SJSA1 (cell line): ENCODE results near the gene NAV3. TPM values are rescaled to one million over a fixed set of nuclear protein-coding genes. Genes with fewer than 3 reads are reported as not detected.

Experiments used
- DNase-seq, 2 experiments: peaks; one replicate each; pipeline ENCODE4 v3.0.0-alpha.2; 2015 to 2020; ENCODE audit warnings: low spot score in 2 of 2, low read depth in 1 of 2
- H3K27ac ChIP-seq: fragments of 250-450 bp; sonication (Bioruptor Pico); 2 replicates; pipeline ENCODE4 v1.5.1; 2020; ENCODE audit warnings: mild to moderate bottlenecking, moderate library complexity
- H3K27me3 ChIP-seq: fragments of 250-450 bp; sonication (Bioruptor Pico); replicated peaks from 2 replicates; pipeline ENCODE4 v1.5.1; 2020; ENCODE audit warnings: mild to moderate bottlenecking, moderate library complexity
- H3K36me3 ChIP-seq: fragments of 250-450 bp; sonication (Bioruptor Pico); 2 replicates; pipeline ENCODE4 v1.5.1; 2020; ENCODE audit warnings: mild to moderate bottlenecking
- H3K4me1 ChIP-seq: fragments of 250-450 bp; sonication (Bioruptor Pico); replicated peaks from 2 replicates; pipeline ENCODE4 v1.6.1; 2021; ENCODE audit warnings: mild to moderate bottlenecking
- H3K4me3 ChIP-seq: fragments of 250-450 bp; sonication (Bioruptor Pico); 2 replicates; pipeline ENCODE4 v1.5.1; 2020; ENCODE audit warnings: mild to moderate bottlenecking
- H3K9me3 ChIP-seq: fragments of 250-450 bp; sonication (Bioruptor Pico); replicated peaks from 2 replicates; pipeline ENCODE4 v1.5.1; 2020; ENCODE audit warnings: mild to moderate bottlenecking
- total RNA-seq: library from RNA; depleted of rRNA; stranded (reverse); fragments of >200 nt; shearing (Covaris generic); gene quantifications from 2 replicates; pipeline ENCODE4 v1.2.3, GENCODE V29; 2014

The NAV3 gene
- total RNA-seq, 1 experiment from 2014 or later = 58.0 TPM

DNA sequence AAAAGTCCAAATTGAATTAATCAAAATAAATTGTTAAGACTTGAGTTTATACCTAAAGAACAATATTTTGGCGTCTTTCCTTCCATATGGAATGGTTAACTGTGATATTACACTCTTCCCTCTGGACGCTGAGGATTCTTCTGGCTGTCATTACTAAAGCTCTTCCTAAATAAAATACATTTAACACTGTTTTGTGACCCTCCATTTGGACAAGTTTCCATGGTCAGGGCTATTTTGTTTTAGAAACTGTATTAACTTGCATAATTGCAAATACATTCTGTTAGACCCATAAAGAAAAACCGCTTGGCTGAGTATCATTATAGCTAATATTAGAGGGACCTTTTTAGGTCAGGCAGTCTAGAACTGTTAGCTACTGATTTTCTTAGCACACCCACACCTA, 87.4 kb downstream of the NAV3 start:
- Histone ChIP-seq H3K27ac (no peak overlapping the region), H3K9me3 (no peaks in the 10 kb centered on the region), H3K4me1 (no peaks in the 10 kb centered on the region), H3K36me3 (no peaks in the 10 kb centered on the region), H3K27me3 (peaks cover 3% of the 10 kb centered on the region; the same call in 1 of the 2 replicates), H3K4me3 (no peak overlapping the region)
- DNase-seq = no peak

DNA sequence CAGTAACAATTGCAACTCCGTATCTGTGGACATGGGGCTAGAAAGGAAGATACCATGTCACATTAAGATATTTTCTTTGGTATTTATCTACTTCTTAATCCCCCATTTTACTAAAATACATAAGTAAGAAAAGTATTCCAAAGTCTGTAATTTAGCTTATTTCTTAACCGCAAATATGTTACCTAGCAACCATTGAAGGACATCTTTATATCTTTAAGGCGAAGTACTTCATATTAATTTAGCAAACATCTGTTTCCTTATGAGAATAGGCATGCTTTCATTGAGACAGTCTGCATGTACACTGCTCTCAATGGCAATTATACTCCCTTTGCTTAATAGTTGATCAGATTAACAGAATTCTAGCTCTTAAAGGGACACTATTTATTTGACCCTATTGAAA, 88.8 kb downstream of the NAV3 start:
- Histone ChIP-seq H3K27me3 (peaks cover 3% of the 10 kb centered on the region; the same call in 1 of the 2 replicates), H3K36me3 (no peaks in the 10 kb centered on the region), H3K4me1 (no peaks in the 10 kb centered on the region), H3K4me3 (no peak overlapping the region), H3K9me3 (no peaks in the 10 kb centered on the region), H3K27ac (no peak overlapping the region)
- DNase-seq = no peak

DNA sequence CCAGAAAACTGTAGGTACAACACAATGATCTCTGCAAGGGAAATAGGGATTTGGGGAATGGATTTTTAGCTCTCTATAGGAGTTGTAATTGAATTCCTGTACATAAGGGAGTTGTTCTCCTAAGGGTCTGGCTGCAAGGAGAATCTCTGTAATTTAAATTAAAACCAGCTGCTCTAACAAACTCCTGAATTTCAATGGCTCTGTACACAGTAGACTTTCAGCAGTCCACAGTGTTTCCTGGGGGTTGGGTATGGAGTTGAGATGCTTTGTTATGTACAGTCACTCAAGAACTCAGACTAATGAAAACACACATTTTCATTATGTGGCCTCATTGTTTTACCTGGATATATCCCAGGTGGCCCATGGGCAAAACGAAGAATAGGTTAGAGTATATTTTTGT, 93.2 kb downstream of the NAV3 start:
- no peak overlapping the region for H3K27ac ChIP-seq
- peaks cover 4% of the 10 kb centered on the region; the same call in 1 of the 2 replicates for H3K4me1 ChIP-seq
- no peak overlapping the region for H3K4me3 ChIP-seq
- no peaks in the 10 kb centered on the region for H3K27me3 ChIP-seq
- no peak for DNase-seq
- no peaks in the 10 kb centered on the region for H3K9me3 ChIP-seq
- H3K36me3 ChIP-seq = no peaks in the 10 kb centered on the region

DNA sequence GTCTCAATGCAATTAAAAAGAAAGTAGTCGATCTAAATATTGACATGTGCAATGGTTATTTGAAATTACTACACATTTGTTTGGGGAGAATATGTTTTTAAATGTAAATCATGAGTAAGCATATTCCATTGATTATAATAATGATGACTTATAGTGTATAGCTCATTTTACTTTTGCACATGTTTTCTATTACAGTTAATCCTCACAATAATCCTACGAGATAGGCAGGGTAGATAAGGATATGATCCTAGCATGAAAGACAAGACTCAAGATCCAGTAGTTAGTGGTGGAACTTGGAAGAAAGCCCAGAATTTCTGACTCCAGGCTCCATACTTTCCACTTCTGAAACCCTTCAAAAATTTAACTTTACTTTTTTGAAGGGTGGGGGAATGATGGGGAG, 94.0 kb downstream of the NAV3 start:
- no peak overlapping the region for H3K4me3 ChIP-seq

DNA sequence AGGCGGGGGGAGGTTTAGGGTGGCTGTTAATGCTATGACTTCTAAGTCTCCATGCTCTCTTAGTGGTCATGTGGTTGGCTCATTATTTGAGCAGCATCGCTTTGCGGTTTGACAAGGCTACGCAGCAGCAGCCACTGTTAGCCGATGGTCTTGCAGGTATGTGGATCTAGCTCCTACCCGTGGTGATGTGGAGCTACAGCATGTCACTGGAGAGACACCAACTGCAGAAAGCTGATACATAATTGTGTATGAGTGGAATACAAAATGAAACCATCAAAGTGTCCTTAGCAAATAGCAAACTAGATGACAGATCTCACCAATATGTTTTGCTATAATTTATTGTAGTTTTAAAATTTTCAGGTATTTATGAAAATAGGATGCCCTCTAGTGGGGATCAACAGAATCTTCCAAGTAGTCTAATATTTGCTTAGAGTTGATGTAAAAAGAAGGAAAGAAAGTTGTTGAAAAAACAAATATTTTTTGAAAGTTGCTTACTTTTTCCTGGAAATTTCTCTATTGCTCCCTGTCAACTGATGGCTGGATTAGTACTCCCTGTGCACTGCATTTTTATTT, 94.9 kb downstream of the NAV3 start:
- peaks cover 4% of the 10 kb centered on the region; the same call in 1 of the 2 replicates for H3K4me1 ChIP-seq
- no peaks in the 10 kb centered on the region for H3K36me3 ChIP-seq
- peak; percentile 86 to 89 for DNase-seq
- no peaks in the 10 kb centered on the region for H3K27me3 ChIP-seq
- H3K9me3 ChIP-seq = no peaks in the 10 kb centered on the region
- no peak overlapping the region for H3K27ac ChIP-seq
- H3K4me3 ChIP-seq = no peak overlapping the region

More for the DNA sequence above, 94.0 kb downstream of the NAV3 start:
- H3K27me3 ChIP-seq = no peaks in the 10 kb centered on the region
- DNase-seq = peak in 1 of 2 experiments; percentile 21
- peaks cover 4% of the 10 kb centered on the region; the same call in 1 of the 2 replicates for H3K4me1 ChIP-seq
- no peaks in the 10 kb centered on the region for H3K36me3 ChIP-seq
- no peak overlapping the region for H3K27ac ChIP-seq
- no peaks in the 10 kb centered on the region for H3K9me3 ChIP-seq

DNA sequence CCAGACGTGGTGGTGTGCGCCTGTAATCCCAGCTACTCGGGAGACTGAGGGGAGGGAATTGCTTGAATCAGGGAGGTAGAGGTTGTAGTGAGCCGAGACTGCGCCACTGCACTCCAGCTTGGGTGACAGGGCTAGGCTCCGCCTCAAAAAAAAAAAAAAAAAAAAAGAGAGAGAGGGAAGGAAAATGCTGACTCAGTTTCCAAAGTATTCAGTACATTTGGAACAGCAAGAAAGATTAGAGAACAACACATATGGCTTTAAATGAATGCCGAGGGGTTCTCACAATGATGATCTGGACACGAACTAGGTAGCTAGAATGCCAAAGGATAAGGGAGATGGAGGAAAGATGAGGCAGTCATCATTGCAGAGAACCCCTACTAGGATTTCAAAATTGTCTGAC, 97.4 kb downstream of the NAV3 start:
- H3K9me3 ChIP-seq = no peaks in the 10 kb centered on the region
- H3K27ac ChIP-seq = no peak overlapping the region
- H3K27me3 ChIP-seq = no peaks in the 10 kb centered on the region
- H3K36me3 ChIP-seq = no peaks in the 10 kb centered on the region
- H3K4me1 ChIP-seq = peaks cover 4% of the 10 kb centered on the region; the same call in 1 of the 2 replicates
- no peak overlapping the region for H3K4me3 ChIP-seq
- DNase-seq = no peak

DNA sequence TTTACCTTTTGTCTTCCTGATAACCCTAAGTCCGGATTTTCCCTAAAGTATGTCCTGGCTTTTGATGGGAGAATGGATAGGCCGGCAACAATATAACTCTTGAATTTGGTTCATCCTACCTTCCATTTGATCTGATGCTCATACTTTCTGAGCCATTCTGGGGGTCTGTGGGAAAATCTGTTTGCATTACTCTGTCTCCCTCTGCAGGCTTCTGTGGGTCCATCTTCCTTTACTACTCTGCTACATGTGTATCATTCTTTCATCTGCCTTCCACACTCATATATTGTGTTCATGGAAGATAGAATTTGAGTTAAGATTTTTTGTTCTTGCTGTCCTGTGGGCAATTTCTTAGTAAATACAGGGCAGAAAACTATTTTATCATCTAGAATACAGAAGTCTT, 101.5 kb downstream of the NAV3 start:
- DNase-seq = no peak
- Histone ChIP-seq H3K27me3 (no peaks in the 10 kb centered on the region), H3K27ac (no peak overlapping the region), H3K9me3 (no peaks in the 10 kb centered on the region), H3K4me3 (no peak overlapping the region), H3K36me3 (no peaks in the 10 kb centered on the region), H3K4me1 (no peaks in the 10 kb centered on the region)

DNA sequence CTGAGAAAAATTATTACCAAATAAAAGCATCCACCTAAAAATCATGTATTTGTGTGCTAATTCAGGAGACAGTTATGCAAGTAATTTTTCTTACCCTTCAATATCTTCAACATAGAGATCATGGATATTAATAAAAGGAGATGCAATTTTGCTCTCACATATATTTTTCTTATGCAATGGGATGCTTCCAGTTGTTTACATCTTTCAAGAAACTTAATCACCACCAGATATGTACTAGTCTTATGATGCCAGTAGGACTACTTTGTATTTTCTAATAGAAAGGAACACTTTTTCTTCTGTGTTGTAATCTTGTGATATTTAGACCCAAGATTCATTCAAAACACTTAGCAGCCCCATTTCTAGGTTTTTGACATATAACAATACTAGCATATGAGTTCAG, 107.6 kb downstream of the NAV3 start:
- Histone ChIP-seq H3K36me3 (0 out of 2 replicates have a peak, but pooled peaks cover 6% of the 10 kb centered on the region), H3K27me3 (no peaks in the 10 kb centered on the region), H3K9me3 (no peaks in the 10 kb centered on the region), H3K27ac (peak overlapping the region; percentile 87; the same call in 1 of the 2 replicates), H3K4me1 (peaks cover 23% of the 10 kb centered on the region), H3K4me3 (no peak overlapping the region)
- no peak for DNase-seq

DNA sequence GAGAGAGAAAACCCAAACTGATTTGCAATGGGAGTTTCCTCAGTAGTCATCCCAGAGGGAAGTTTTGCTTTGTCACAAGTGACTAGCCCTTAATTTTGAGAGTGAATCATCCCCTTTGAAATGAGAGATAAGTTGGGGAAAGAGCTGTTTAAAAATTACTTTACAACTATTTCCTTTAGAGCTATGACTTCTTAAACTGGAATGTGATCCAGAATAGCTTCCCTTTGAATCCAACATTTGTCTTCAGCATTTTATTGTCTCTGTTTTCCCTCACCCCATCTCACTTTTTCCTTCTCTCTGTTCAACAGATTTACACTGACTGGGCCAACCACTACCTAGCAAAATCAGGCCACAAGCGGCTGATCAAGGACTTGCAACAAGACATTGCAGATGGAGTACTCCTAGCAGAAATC, 109.3 kb downstream of the NAV3 start:
- Histone ChIP-seq H3K9me3 (no peaks in the 10 kb centered on the region), H3K27me3 (no peaks in the 10 kb centered on the region), H3K27ac (peak overlapping the region; percentile 87), H3K4me1 (peaks cover 32% of the 10 kb centered on the region), H3K4me3 (peak overlapping the region; percentile 39), H3K36me3 (peaks cover 19% of the 10 kb centered on the region)
- peak; percentile 80 to 93 for DNase-seq

DNA sequence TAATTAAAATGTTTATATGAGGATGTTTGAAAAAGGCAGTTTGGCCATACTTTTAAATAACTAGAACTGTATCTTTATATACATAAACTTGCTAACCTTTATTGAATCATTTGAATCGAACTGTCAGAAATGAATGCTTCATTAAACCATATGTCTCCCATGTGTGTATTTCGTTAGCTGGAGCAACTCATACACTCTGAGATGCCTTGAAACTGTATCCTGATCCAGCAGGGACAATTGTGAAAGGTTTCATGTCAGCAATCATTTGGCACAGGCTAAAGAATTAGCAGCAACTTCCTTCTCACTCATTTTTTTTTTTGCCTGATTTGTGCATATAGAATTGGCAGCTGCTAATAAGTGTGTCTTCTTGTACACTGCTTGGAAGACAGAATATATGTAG, 109.9 kb downstream of the NAV3 start:
- H3K27ac ChIP-seq = peak overlapping the region; percentile 87
- H3K27me3 ChIP-seq = no peaks in the 10 kb centered on the region
- DNase-seq = no peak
- no peaks in the 10 kb centered on the region for H3K9me3 ChIP-seq
- H3K4me1 ChIP-seq = peaks cover 32% of the 10 kb centered on the region
- H3K36me3 ChIP-seq = peaks cover 23% of the 10 kb centered on the region
- H3K4me3 ChIP-seq = peak overlapping the region; percentile 39

DNA sequence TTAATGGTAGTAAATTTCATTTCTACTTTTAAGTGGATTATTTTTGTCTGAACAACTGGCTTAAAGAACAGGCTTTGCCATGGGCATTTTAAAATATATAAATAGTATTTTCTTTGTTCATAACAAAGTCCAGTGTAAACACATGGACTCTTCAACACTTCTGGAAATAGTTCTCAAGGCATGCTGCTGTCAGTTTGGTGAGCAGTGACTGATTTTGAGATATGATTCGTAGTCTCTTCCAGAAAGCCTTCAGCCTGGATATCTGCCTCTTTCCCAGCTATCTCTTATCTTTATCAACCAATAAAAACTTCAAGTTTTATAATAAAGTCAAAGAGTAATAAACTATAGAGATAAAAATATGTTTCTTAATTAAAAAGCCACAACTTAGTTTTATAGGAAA, 110.7 kb downstream of the NAV3 start:
- Histone ChIP-seq H3K4me3 (peak overlapping the region; percentile 39), H3K36me3 (peaks cover 23% of the 10 kb centered on the region), H3K4me1 (peaks cover 33% of the 10 kb centered on the region), H3K9me3 (no peaks in the 10 kb centered on the region), H3K27ac (peak overlapping the region; percentile 87), H3K27me3 (no peaks in the 10 kb centered on the region)
- no peak for DNase-seq

DNA sequence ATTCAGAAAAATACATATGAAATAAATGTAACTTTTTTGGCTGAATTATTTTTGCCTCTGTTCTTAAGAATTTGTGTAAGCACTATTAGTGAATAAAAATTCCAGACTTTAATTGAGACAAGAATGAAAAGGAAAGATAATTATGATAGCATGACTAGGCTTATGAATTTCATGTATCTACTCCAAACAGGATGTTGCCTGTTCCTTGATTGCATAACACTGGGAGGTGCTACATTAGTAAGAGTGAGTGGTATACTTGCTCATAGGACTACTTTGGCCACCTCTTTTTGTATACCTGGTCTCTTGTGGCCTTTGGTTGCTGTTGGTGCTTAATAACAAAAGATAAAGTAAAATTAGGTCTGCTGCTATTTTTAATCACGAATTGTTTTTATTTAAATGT, 112.8 kb downstream of the NAV3 start:
- peaks cover 31% of the 10 kb centered on the region for H3K36me3 ChIP-seq
- DNase-seq = no peak
- no peak overlapping the region for H3K4me3 ChIP-seq
- peak overlapping the region; percentile 8 for H3K27ac ChIP-seq
- no peaks in the 10 kb centered on the region for H3K9me3 ChIP-seq
- H3K4me1 ChIP-seq = peaks cover 45% of the 10 kb centered on the region
- no peaks in the 10 kb centered on the region for H3K27me3 ChIP-seq

DNA sequence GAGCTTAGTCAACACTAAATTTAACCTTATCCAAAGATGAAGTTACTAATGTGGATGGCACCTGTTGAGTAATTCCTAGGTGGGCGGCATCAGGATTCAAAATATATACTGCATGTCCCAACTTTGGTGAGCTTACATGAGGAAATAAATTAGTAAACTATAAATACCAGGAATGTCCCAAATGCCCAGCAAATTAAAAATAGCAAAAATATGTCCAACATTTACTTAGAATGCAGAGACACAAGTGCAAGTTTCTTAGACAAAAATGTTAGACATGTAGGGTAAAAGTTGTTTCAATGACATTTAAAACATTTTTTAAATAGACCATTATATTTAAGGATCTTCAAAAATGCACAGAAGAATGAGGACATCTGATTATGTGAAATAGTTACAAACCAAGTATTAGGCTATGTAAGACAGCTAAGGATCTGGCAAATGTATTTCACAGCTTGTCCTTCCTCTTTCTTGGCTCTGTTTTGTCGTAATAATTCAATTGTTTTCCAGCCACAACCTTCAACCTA, 115.9 kb downstream of the NAV3 start:
- no peak for DNase-seq
- no peak overlapping the region for H3K4me3 ChIP-seq
- peaks cover 58% of the 10 kb centered on the region for H3K36me3 ChIP-seq
- H3K27me3 ChIP-seq = no peaks in the 10 kb centered on the region
- peak overlapping the region; percentile 41 for H3K27ac ChIP-seq
- no peaks in the 10 kb centered on the region for H3K9me3 ChIP-seq
- peaks cover 33% of the 10 kb centered on the region for H3K4me1 ChIP-seq

DNA sequence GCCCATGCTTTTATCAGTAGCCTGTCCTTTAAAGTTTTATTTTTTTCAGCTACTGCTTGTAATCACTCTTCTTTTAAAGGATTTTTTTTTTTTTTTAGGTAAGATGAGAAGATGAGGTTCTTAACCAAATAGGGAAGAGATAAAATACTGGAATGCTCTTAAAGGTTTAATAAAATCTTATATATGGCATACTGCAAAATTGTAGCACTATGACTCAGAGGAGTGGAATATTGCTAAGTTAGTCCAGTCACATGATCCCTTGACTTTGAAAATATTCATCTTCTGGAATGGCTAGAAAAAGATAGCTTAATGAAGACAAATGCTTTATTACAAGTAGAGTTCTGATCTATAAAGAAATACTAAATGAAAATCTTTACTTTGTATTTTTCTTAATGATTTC, 116.6 kb downstream of the NAV3 start:
- no peak for DNase-seq
- Histone ChIP-seq H3K4me1 (peaks cover 33% of the 10 kb centered on the region), H3K9me3 (no peaks in the 10 kb centered on the region), H3K36me3 (peaks cover 58% of the 10 kb centered on the region), H3K4me3 (no peak overlapping the region), H3K27me3 (no peaks in the 10 kb centered on the region), H3K27ac (peak overlapping the region; percentile 41; the same call in 1 of the 2 replicates)
